ENCODE data around the gene GGA1. TPM values are rescaled to one million over a fixed set of nuclear protein-coding genes. Genes with fewer than 3 reads are reported as not detected.

The GGA1 gene
- total and polyA plus RNA-seq, 9 of the 15 experiments (the other 6 are each of a cell fraction or from before 2014, with no cell fraction given): 1.5 to 69.5 (median 31.6) TPM

GRCh38 chr22:37609240-37610152, 862 bp downstream of the GGA1 start:
- CTCF ChIA-PET (ENCODE audit: low intra/inter-chr PET ratio): no interaction called here
- FAIRE-seq: peak; percentile 32
- intact Hi-C loops (cut with micrococcal nuclease) (no loop called here), in situ Hi-C loops (cut with MboI) (no loop called here)
- Histone ChIP-seq H3K27me3 (ENCODE audit: control insufficient read depth in 2 of 2, insufficient read depth in 2 of 2, low read length in 2 of 2) (no peaks in the 10 kb centered on the region), H3K4me2 (ENCODE audit: insufficient read depth, low read length) (peak overlapping the region; percentile 84), H2AFZ (ENCODE audit: low read depth, low read length) (no peak overlapping the region; the same call in 1 of the 2 replicates), H3K9ac (ENCODE audit: insufficient read depth in 1 of 2, low read depth in 2 of 2, low read length in 2 of 2) (peak overlapping the region; percentile 95 to 96), H4K20me1 (replicated peaks; ENCODE audit: control insufficient read depth, insufficient read depth, low read length) (no peaks in the 10 kb centered on the region), H3K9me1 (ENCODE audit: control insufficient read depth, insufficient read depth, low read length) (peaks cover 3% of the 10 kb centered on the region), H3K9me3 (replicated peaks; ENCODE audit: control insufficient read depth, insufficient read depth, low read depth, low read length) (no peaks in the 10 kb centered on the region), H3K36me3 (ENCODE audit: control insufficient read depth, insufficient read depth, low read length) (peaks cover 24% of the 10 kb centered on the region; the same call in 1 of the 3 replicates), H3K4me3 (peak overlapping the region; percentile 95), H3K27ac (ENCODE audit: extremely low read depth, low read depth, low read length) (peak overlapping the region; percentile 97), H3K4me1 (replicated peaks in 1 of 2; ENCODE audit: control insufficient read depth in 2 of 2, insufficient read depth in 2 of 2, low read length in 2 of 2) (peaks cover 12 to 21% of the 10 kb centered on the region in 2 experiments; a peak in 4 of 5 replicates), H3K79me2 (ENCODE audit: control insufficient read depth, insufficient read depth, low read length) (peaks cover 34% of the 10 kb centered on the region)
- WGBS (ENCODE audit: insufficient coverage, low coverage, missing lambda C conversion rate): 0% methylated on average over 21 of the region's 26 CpGs
- POLR2A ChIA-PET: interaction anchor here (0.6 to 2.1 kb wide), 10 partner anchors 11 to 395 kb away, joined by 3 to 7 read pairs (median 4); no protein-coding TSS in a partner anchor
- BruUV-seq (replicated peaks): TSS peak; percentile 63
- DNase-seq (ENCODE audit: extremely low read depth in 1 of 4, low spot score in 3 of 4): peak; percentile 46 to 75 (median 58)
- ATAC-seq: peak; percentile 53
- TF ChIP-seq SREBF2 (CRISPR knock-in tag; IDR thresholded peaks at IDR 0.05): no peak
- peak; percentile 56 for TF ChIP-seq TBP (optimal IDR thresholded peaks at IDR 0.05; ENCODE audit: low read depth, low read length)
- peak; percentile 51; the same call in 1 of the 2 replicates for TF ChIP-seq POLR2G (IDR thresholded peaks at IDR 0.05; ENCODE audit: low read depth, low read length)
- no peak for TF ChIP-seq ETV5 (CRISPR knock-in tag; IDR thresholded peaks at IDR 0.05; ENCODE audit: low read depth)
- no peak for TF ChIP-seq NFIX (CRISPR knock-in tag; IDR thresholded peaks at IDR 0.05; ENCODE audit: low read depth)
- peak; percentile 67; the same call in 1 of the 2 replicates for TF ChIP-seq RNF2 (IDR thresholded peaks at IDR 0.05)
- TF ChIP-seq ZNF354B (CRISPR knock-in tag; IDR thresholded peaks at IDR 0.05): no peak
- no peak for TF ChIP-seq ZNF398 (CRISPR knock-in tag; IDR thresholded peaks at IDR 0.05)
- peak; percentile 54; the same call in 1 of the 2 replicates for TF ChIP-seq EP300 (IDR thresholded peaks at IDR 0.05; ENCODE audit: low read length)
- peak; percentile 96 for TF ChIP-seq TAF1 (IDR thresholded peaks at IDR 0.05; ENCODE audit: control insufficient read depth, extremely low read depth, insufficient read depth, low read length, severe bottlenecking)
- no peak for TF ChIP-seq NONO (IDR thresholded peaks at IDR 0.05; ENCODE audit: low read depth in 2 of 2, low read length in 1 of 2)
- TF ChIP-seq TAF9B (IDR thresholded peaks at IDR 0.05; ENCODE audit: partially characterized antibody): peak; percentile 60
- TF ChIP-seq PRDM10 (IDR thresholded peaks at IDR 0.05; ENCODE audit: partially characterized antibody): peak; percentile 86
- TF ChIP-seq ETV1 (tag; conservative IDR thresholded peaks at IDR 0.05; ENCODE audit: low read depth): peak; percentile 37

Data from K562 (cell line).